ENCODE results near the gene SEMA3C. TPM values are rescaled to one million over a fixed set of nuclear protein-coding genes. Genes with fewer than 3 reads are reported as not detected.

SEMA3C gene
- total RNA-seq, 1 donor from 2014 or later, result 90.6 TPM

DNA sequence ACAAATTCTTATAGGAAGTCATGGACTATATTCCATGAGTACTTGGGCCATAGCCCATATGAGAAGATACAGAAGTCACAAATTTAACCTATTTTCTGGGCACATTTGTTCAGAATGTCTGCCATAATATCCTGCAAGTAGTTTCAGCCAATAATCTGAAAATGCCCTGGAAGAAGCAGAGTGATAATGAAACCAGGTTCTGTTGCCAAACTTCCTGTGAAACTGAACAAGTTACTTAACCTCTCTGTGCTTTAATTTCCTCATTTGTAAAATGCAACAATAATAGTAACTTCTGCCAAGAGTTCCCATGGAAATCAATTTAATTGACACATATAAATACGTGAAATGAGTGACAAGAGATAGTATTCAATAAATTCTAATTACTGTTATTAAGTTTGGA, 88.8 kb downstream of the SEMA3C start:
- Histone ChIP-seq H3K27me3 (no peaks in the 10 kb centered on the region), H3K4me1 (peaks cover 50% of the 10 kb centered on the region), H3K4me3 (no peak overlapping the region), H3K27ac (no peak overlapping the region), H3K9me3 (no peaks in the 10 kb centered on the region), H3K36me3 (no peaks in the 10 kb centered on the region)
- no peak for DNase-seq (ENCODE audit: extremely low spot score in 2 of 2)
- TF ChIP-seq, protein P1, sequence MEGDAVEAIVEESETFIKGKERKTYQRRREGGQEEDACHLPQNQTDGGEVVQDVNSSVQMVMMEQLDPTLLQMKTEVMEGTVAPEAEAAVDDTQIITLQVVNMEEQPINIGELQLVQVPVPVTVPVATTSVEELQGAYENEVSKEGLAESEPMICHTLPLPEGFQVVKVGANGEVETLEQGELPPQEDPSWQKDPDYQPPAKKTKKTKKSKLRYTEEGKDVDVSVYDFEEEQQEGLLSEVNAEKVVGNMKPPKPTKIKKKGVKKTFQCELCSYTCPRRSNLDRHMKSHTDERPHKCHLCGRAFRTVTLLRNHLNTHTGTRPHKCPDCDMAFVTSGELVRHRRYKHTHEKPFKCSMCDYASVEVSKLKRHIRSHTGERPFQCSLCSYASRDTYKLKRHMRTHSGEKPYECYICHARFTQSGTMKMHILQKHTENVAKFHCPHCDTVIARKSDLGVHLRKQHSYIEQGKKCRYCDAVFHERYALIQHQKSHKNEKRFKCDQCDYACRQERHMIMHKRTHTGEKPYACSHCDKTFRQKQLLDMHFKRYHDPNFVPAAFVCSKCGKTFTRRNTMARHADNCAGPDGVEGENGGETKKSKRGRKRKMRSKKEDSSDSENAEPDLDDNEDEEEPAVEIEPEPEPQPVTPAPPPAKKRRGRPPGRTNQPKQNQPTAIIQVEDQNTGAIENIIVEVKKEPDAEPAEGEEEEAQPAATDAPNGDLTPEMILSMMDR (IDR thresholded peaks at IDR 0.05), result no peak
- intact Hi-C loops (cut with DNase I), result no loop called here

DNA sequence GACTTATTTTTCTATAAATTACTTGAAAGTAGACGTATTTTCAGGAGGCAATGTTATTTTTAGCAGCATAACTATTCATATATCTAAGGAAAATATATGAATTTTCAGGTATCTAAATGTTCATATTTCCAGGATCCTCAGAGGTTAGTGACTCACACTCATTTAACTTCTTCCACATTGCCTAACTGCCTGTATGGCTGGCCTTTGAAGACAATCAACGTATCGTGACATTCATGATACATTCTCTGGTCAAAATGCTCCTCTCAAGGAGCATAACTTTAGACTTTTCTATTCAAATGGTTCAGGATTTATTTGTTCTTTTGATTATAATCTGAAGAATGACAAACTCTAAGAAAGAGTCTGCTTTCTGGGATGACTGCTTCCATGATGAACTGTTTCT, 89.3 kb downstream of the SEMA3C start:
- no peaks in the 10 kb centered on the region for H3K27me3 ChIP-seq
- no peak for DNase-seq (ENCODE audit: extremely low spot score in 2 of 2)
- no peak overlapping the region for H3K4me3 ChIP-seq
- TF ChIP-seq, protein P1 (IDR thresholded peaks at IDR 0.05), result no peak
- no peak overlapping the region for H3K27ac ChIP-seq
- H3K9me3 ChIP-seq, result no peaks in the 10 kb centered on the region
- peaks cover 46% of the 10 kb centered on the region for H3K4me1 ChIP-seq
- H3K36me3 ChIP-seq, result no peaks in the 10 kb centered on the region
- intact Hi-C loops (cut with DNase I), result no loop called here

DNA sequence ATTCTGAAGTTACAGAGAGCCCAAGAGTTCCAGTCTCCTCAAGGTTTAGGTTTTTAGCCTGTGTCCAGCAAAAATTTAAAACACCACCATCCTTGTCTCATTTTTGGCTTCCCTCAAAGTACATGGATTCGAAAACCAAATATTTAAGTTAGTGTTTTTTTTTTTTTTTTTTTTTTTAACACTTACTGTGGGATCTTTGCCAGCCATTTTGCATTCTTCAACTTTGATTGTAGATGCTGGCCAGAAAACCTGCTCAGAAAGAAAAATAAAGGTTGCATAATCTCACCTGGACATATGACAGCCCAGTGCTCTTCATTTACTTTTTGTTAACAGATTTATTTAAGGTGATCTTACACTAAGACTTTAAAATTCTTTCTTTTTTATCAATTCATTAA, 91.6 kb downstream of the SEMA3C start:
- no peak for TF ChIP-seq POLR2AphosphoS5 (IDR thresholded peaks at IDR 0.05; ENCODE audit: insufficient read depth in 1 of 2, low read depth in 1 of 2)
- TF ChIP-seq, protein P1 (IDR thresholded peaks at IDR 0.05), result no peak
- TF ChIP-seq POLR2A (IDR thresholded peaks at IDR 0.05), result no peak
- H3K36me3 ChIP-seq, result no peaks in the 10 kb centered on the region
- no peak overlapping the region for H3K4me3 ChIP-seq
- no peaks in the 10 kb centered on the region for H3K27me3 ChIP-seq
- intact Hi-C loops (cut with DNase I), result no loop called here
- no peak for DNase-seq (ENCODE audit: extremely low spot score in 2 of 2)
- no peaks in the 10 kb centered on the region for H3K9me3 ChIP-seq
- H3K4me1 ChIP-seq, result peaks cover 35% of the 10 kb centered on the region
- no peak overlapping the region for H3K27ac ChIP-seq

DNA sequence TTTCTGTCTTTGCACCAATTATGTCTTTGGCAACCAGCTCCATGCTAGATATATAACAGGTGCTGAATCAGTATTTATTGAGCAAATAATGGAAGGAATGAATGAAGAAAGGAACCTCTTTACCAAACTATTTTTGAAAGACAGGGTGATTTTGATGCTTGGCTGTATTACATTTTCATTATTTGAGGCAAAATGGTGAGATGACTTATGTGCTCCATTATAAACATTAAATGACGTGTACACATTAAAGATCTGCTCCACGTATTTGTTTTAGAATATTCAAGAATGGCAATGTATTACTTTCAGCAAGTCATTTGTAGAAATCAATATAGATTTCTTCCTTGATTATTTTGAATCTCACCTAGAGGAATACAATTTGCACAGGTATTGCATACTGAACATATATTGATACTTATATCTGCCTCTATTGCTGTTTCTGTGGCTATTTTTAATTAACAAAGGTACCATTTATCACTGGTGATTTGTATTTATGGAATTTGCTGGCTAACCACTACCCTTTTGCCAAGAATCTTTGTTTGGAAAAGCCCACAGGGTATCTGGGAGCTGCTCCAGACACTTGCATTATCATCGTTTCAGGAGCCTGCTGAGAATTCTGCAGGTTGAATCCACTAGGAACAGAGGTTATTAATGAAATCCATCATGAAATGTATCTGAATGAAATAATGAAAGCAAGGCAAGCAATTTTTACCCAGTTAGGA, 92.2 kb downstream of the SEMA3C start:
- Histone ChIP-seq H3K27ac (no peak overlapping the region), H3K36me3 (no peaks in the 10 kb centered on the region), H3K27me3 (no peaks in the 10 kb centered on the region), H3K9me3 (no peaks in the 10 kb centered on the region), H3K4me3 (no peak overlapping the region), H3K4me1 (peaks cover 35% of the 10 kb centered on the region)
- TF ChIP-seq, protein P1 (IDR thresholded peaks at IDR 0.05), result no peak
- TF ChIP-seq POLR2AphosphoS5 (IDR thresholded peaks at IDR 0.05; ENCODE audit: insufficient read depth in 1 of 2, low read depth in 1 of 2), result no peak
- no peak for TF ChIP-seq POLR2A (IDR thresholded peaks at IDR 0.05)
- intact Hi-C loops (cut with DNase I), result no loop called here
- DNase-seq (ENCODE audit: extremely low spot score in 2 of 2), result no peak

DNA sequence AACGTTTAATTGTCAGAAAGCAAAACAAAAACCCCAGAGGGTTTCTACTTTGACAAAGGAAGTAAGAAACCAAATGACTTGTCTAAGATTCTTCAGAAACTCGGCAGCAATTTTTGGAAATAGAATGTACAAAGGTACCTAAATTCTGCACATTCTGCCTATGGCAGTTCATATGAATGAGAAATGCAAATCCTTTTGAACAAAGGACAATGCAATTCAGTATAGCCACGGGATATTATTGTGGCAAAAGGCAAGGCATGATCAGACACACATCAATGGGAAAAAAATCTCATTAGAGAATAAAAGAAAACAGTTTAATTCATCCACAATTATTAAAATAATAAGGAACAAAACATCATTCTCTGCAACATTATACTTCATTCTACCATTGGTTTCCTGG, 93.4 kb downstream of the SEMA3C start:
- intact Hi-C loops (cut with DNase I), result no loop called here
- H3K36me3 ChIP-seq, result no peaks in the 10 kb centered on the region
- TF ChIP-seq, protein P1 (IDR thresholded peaks at IDR 0.05), result no peak
- TF ChIP-seq POLR2AphosphoS5 (IDR thresholded peaks at IDR 0.05; ENCODE audit: insufficient read depth in 1 of 2, low read depth in 1 of 2), result no peak
- TF ChIP-seq POLR2A (IDR thresholded peaks at IDR 0.05), result no peak
- DNase-seq (ENCODE audit: extremely low spot score in 2 of 2), result no peak
- no peaks in the 10 kb centered on the region for H3K27me3 ChIP-seq
- H3K9me3 ChIP-seq, result no peaks in the 10 kb centered on the region
- H3K4me1 ChIP-seq, result peaks cover 25% of the 10 kb centered on the region
- H3K4me3 ChIP-seq, result no peak overlapping the region
- no peak overlapping the region for H3K27ac ChIP-seq
